Lower leg skin (tissue), 3 donors: ENCODE measurements around the gene PES1.

Experiments used
- CTCF ChIP-seq, 3 donors: fragments of 450-650 bp; IDR thresholded peaks; one replicate each; pipeline ENCODE4 v1.5.1; 2016; ENCODE audit warnings: antibody characterized with exemption in 3 of 3, mild to moderate bottlenecking in 3 of 3, moderate library complexity in 2 of 3
- POLR2A ChIP-seq, 2 donors: fragments of 450-650 bp; IDR thresholded peaks; one replicate each; pipeline ENCODE4 v1.6.1; 2016 to 2017; ENCODE audit warnings: antibody characterized with exemption in 2 of 2, mild to moderate bottlenecking in 1 of 2, moderate library complexity in 1 of 2

- TF ChIP-seq CTCF (IDR thresholded peaks at IDR 0.05), result no peak
- no peak for TF ChIP-seq POLR2A (IDR thresholded peaks at IDR 0.05)
Measured at GRCh38 chr22:30614879-30615278, 23.2 kb upstream of the PES1 start.
